ENCODE measurements around the gene EFHD2.
A peak's percentile ranks its signal among the peaks of the same experiment; 100 is the strongest.

Gene EFHD2

GRCh38 chr1:15445390-15446122 lies 35.9 kb downstream of the EFHD2 start:
- Histone ChIP-seq H2BK12ac (ENCODE audit: low read length) (no peak overlapping the region), H3K4me1 (ENCODE audit: control insufficient read depth in 2 of 2, insufficient read depth in 1 of 2, low read depth in 1 of 2, low read length in 2 of 2) (no peaks in the 10 kb centered on the region), H3K79me1 (ENCODE audit: low read depth, low read length) (no peaks in the 10 kb centered on the region), H3K9me3 (replicated peaks in 1 of 2; ENCODE audit: control insufficient read depth in 2 of 2, insufficient read depth in 1 of 2, low read depth in 1 of 2, low read length in 2 of 2) (peaks cover 0 to 4% of the 10 kb centered on the region in 2 donors), H2AFZ (ENCODE audit: low read length) (no peak overlapping the region), H3K4ac (ENCODE audit: low read length) (no peak overlapping the region), H4K8ac (ENCODE audit: low read depth, low read length) (no peak overlapping the region), H3K27me3 (ENCODE audit: control insufficient read depth in 3 of 3, insufficient read depth in 3 of 3, low read depth in 1 of 3, low read length in 3 of 3) (peaks cover 0 to 22% (median 0%) of the 10 kb centered on the region in 3 experiments), H2AK5ac (ENCODE audit: low read depth, low read length) (peak overlapping the region; percentile 0), H3K4me3 (ENCODE audit: low read length in 2 of 2) (peak overlapping the region in 1 of 2 donors; percentile 42), H3K36me3 (replicated peaks in 1 of 2; ENCODE audit: control insufficient read depth in 2 of 2, insufficient read depth in 2 of 2, low read length in 2 of 2) (no peaks in the 10 kb centered on the region), H3K14ac (ENCODE audit: low read length) (peak overlapping the region; percentile 79), H2BK5ac (ENCODE audit: low read length) (no peak overlapping the region), H2BK120ac (ENCODE audit: low read depth, low read length) (no peak overlapping the region), H3K27ac (replicated peaks; ENCODE audit: low read length) (no peak overlapping the region), H2BK15ac (ENCODE audit: low read length) (no peak overlapping the region), H3K9ac (ENCODE audit: low read depth, low read length, poor library complexity) (no peak overlapping the region), H4K91ac (ENCODE audit: low read depth, low read length, poor library complexity) (no peak overlapping the region), H3K23ac (ENCODE audit: low read depth, low read length, poor library complexity) (no peak overlapping the region), H3K4me2 (ENCODE audit: insufficient read depth, low read length, poor library complexity, severe bottlenecking) (no peak overlapping the region), H3K18ac (ENCODE audit: low read length) (peak overlapping the region; percentile 33)
- no peak for DNase-seq (ENCODE audit: low spot score)
- no CpG with 5 or more reads among the region's 14 CpGs for WGBS, 2 donors (ENCODE audit: extremely low coverage in 2 of 2, insufficient read length in 2 of 2, insufficient replicate concordance in 1 of 2)

GRCh38 chr1:15446212-15446611 lies 36.5 kb downstream of the EFHD2 start:
- Histone ChIP-seq H3K14ac (ENCODE audit: low read length) (no peak overlapping the region), H2BK15ac (ENCODE audit: low read length) (no peak overlapping the region), H4K91ac (ENCODE audit: low read depth, low read length, poor library complexity) (no peak overlapping the region), H3K4ac (ENCODE audit: low read length) (no peak overlapping the region), H3K23ac (ENCODE audit: low read depth, low read length, poor library complexity) (no peak overlapping the region), H2AK5ac (ENCODE audit: low read depth, low read length) (no peak overlapping the region), H3K9ac (ENCODE audit: low read depth, low read length, poor library complexity) (no peak overlapping the region), H3K27me3 (ENCODE audit: control insufficient read depth in 3 of 3, insufficient read depth in 3 of 3, low read depth in 1 of 3, low read length in 3 of 3) (peaks cover 0 to 22% (median 0%) of the 10 kb centered on the region in 3 experiments), H3K36me3 (replicated peaks in 1 of 2; ENCODE audit: control insufficient read depth in 2 of 2, insufficient read depth in 2 of 2, low read length in 2 of 2) (no peaks in the 10 kb centered on the region), H2AFZ (ENCODE audit: low read length) (no peak overlapping the region), H2BK12ac (ENCODE audit: low read length) (no peak overlapping the region), H3K27ac (replicated peaks; ENCODE audit: low read length) (no peak overlapping the region), H2BK120ac (ENCODE audit: low read depth, low read length) (no peak overlapping the region), H3K9me3 (replicated peaks in 1 of 2; ENCODE audit: control insufficient read depth in 2 of 2, insufficient read depth in 1 of 2, low read depth in 1 of 2, low read length in 2 of 2) (peaks cover 0 to 8% of the 10 kb centered on the region in 2 donors), H3K4me3 (ENCODE audit: low read length in 2 of 2) (no peak overlapping the region), H4K8ac (ENCODE audit: low read depth, low read length) (no peak overlapping the region), H3K4me2 (ENCODE audit: insufficient read depth, low read length, poor library complexity, severe bottlenecking) (no peak overlapping the region), H2BK5ac (ENCODE audit: low read length) (no peak overlapping the region), H3K18ac (ENCODE audit: low read length) (no peak overlapping the region), H3K79me1 (ENCODE audit: low read depth, low read length) (no peaks in the 10 kb centered on the region), H3K4me1 (ENCODE audit: control insufficient read depth in 2 of 2, insufficient read depth in 1 of 2, low read depth in 1 of 2, low read length in 2 of 2) (no peaks in the 10 kb centered on the region)
- no CpG with 5 or more reads among the region's 4 CpGs for WGBS, 2 donors (ENCODE audit: extremely low coverage in 2 of 2, insufficient read length in 2 of 2, insufficient replicate concordance in 1 of 2)
- no peak for DNase-seq (ENCODE audit: low spot score)

GRCh38 chr1:15448877-15449462 lies 39.3 kb downstream of the EFHD2 start:
- no peaks in the 10 kb centered on the region for H3K79me1 ChIP-seq (ENCODE audit: low read depth, low read length)
- no peaks in the 10 kb centered on the region for H3K36me3 ChIP-seq (replicated peaks in 1 of 2; ENCODE audit: control insufficient read depth in 2 of 2, insufficient read depth in 2 of 2, low read length in 2 of 2)
- no peaks in the 10 kb centered on the region for H3K4me1 ChIP-seq (ENCODE audit: control insufficient read depth in 2 of 2, insufficient read depth in 1 of 2, low read depth in 1 of 2, low read length in 2 of 2)
- H2AK5ac ChIP-seq (ENCODE audit: low read depth, low read length), result no peak overlapping the region
- no peak overlapping the region for H3K9ac ChIP-seq (ENCODE audit: low read depth, low read length, poor library complexity)
- no peak overlapping the region for H2BK5ac ChIP-seq (ENCODE audit: low read length)
- H4K8ac ChIP-seq (ENCODE audit: low read depth, low read length), result no peak overlapping the region
- H2BK12ac ChIP-seq (ENCODE audit: low read length), result no peak overlapping the region
- H4K91ac ChIP-seq (ENCODE audit: low read depth, low read length, poor library complexity), result no peak overlapping the region
- DNase-seq (ENCODE audit: low spot score), result no peak
- no peak overlapping the region for H2BK120ac ChIP-seq (ENCODE audit: low read depth, low read length)
- peaks cover 0 to 7% (median 0%) of the 10 kb centered on the region in 3 experiments for H3K27me3 ChIP-seq (ENCODE audit: control insufficient read depth in 3 of 3, insufficient read depth in 3 of 3, low read depth in 1 of 3, low read length in 3 of 3)
- H2AFZ ChIP-seq (ENCODE audit: low read length), result no peak overlapping the region
- no peak overlapping the region for H2BK15ac ChIP-seq (ENCODE audit: low read length)
- peaks cover 3 to 8% of the 10 kb centered on the region in 2 donors for H3K9me3 ChIP-seq (replicated peaks in 1 of 2; ENCODE audit: control insufficient read depth in 2 of 2, insufficient read depth in 1 of 2, low read depth in 1 of 2, low read length in 2 of 2)
- WGBS, 2 donors (ENCODE audit: extremely low coverage in 2 of 2, insufficient read length in 2 of 2, insufficient replicate concordance in 1 of 2), result no CpG with 5 or more reads among the region's 3 CpGs
- no peak overlapping the region for H3K23ac ChIP-seq (ENCODE audit: low read depth, low read length, poor library complexity)
- no peak overlapping the region for H3K4me2 ChIP-seq (ENCODE audit: insufficient read depth, low read length, poor library complexity, severe bottlenecking)
- no peak overlapping the region for H3K27ac ChIP-seq (replicated peaks; ENCODE audit: low read length)
- H3K4ac ChIP-seq (ENCODE audit: low read length), result no peak overlapping the region
- no peak overlapping the region for H3K18ac ChIP-seq (ENCODE audit: low read length)
- H3K14ac ChIP-seq (ENCODE audit: low read length), result no peak overlapping the region
- H3K4me3 ChIP-seq (ENCODE audit: low read length in 2 of 2), result no peak overlapping the region

GRCh38 chr1:15449567-15449966 lies 39.9 kb downstream of the EFHD2 start:
- no peak overlapping the region for H4K8ac ChIP-seq (ENCODE audit: low read depth, low read length)
- no peak overlapping the region for H3K4ac ChIP-seq (ENCODE audit: low read length)
- H3K4me3 ChIP-seq (ENCODE audit: low read length in 2 of 2), result no peak overlapping the region
- no peak overlapping the region for H3K9ac ChIP-seq (ENCODE audit: low read depth, low read length, poor library complexity)
- H3K27me3 ChIP-seq (ENCODE audit: control insufficient read depth in 3 of 3, insufficient read depth in 3 of 3, low read depth in 1 of 3, low read length in 3 of 3), result peaks cover 0 to 7% (median 0%) of the 10 kb centered on the region in 3 experiments
- no peak overlapping the region for H2BK5ac ChIP-seq (ENCODE audit: low read length)
- no peaks in the 10 kb centered on the region for H3K79me1 ChIP-seq (ENCODE audit: low read depth, low read length)
- no CpG with 5 or more reads among the region's 3 CpGs for WGBS, 2 donors (ENCODE audit: extremely low coverage in 2 of 2, insufficient read length in 2 of 2, insufficient replicate concordance in 1 of 2)
- no peak overlapping the region for H4K91ac ChIP-seq (ENCODE audit: low read depth, low read length, poor library complexity)
- no peak overlapping the region for H3K18ac ChIP-seq (ENCODE audit: low read length)
- H3K36me3 ChIP-seq (replicated peaks in 1 of 2; ENCODE audit: control insufficient read depth in 2 of 2, insufficient read depth in 2 of 2, low read length in 2 of 2), result no peaks in the 10 kb centered on the region
- H3K9me3 ChIP-seq (replicated peaks in 1 of 2; ENCODE audit: control insufficient read depth in 2 of 2, insufficient read depth in 1 of 2, low read depth in 1 of 2, low read length in 2 of 2), result peaks cover 3 to 8% of the 10 kb centered on the region in 2 donors
- no peak for DNase-seq (ENCODE audit: low spot score)
- H2AFZ ChIP-seq (ENCODE audit: low read length), result no peak overlapping the region
- no peak overlapping the region for H2BK12ac ChIP-seq (ENCODE audit: low read length)
- H2BK120ac ChIP-seq (ENCODE audit: low read depth, low read length), result no peak overlapping the region
- H3K4me2 ChIP-seq (ENCODE audit: insufficient read depth, low read length, poor library complexity, severe bottlenecking), result no peak overlapping the region
- H3K4me1 ChIP-seq (ENCODE audit: control insufficient read depth in 2 of 2, insufficient read depth in 1 of 2, low read depth in 1 of 2, low read length in 2 of 2), result no peaks in the 10 kb centered on the region
- no peak overlapping the region for H2AK5ac ChIP-seq (ENCODE audit: low read depth, low read length)
- H3K23ac ChIP-seq (ENCODE audit: low read depth, low read length, poor library complexity), result no peak overlapping the region
- H3K27ac ChIP-seq (replicated peaks; ENCODE audit: low read length), result no peak overlapping the region
- H3K14ac ChIP-seq (ENCODE audit: low read length), result no peak overlapping the region
- no peak overlapping the region for H2BK15ac ChIP-seq (ENCODE audit: low read length)

All from neuronal stem cell (in vitro differentiated cells).